H7 (cell line): ENCODE data around the gene ADAM19. TPM values are rescaled to one million over a fixed set of nuclear protein-coding genes. Genes with fewer than 3 reads are reported as not detected.

Experiments used
- DNase-seq: peaks from one replicate; pipeline ENCODE4 v3.0.0; 2012
- H3K27me3 ChIP-seq: 2 replicates; pipeline ENCODE4 v1.6.0; 2011; ENCODE audit warnings: mild to moderate bottlenecking, low read length; ENCODE audit not compliant: control insufficient read depth, insufficient read depth
- H3K36me3 ChIP-seq: replicated peaks from 2 replicates; pipeline ENCODE4 v1.5.1; 2011; ENCODE audit warnings: low read length; ENCODE audit not compliant: control insufficient read depth, insufficient read depth
- H3K4me3 ChIP-seq: 2 replicates; pipeline ENCODE4 v1.5.1; 2011; ENCODE audit warnings: low read depth, mild to moderate bottlenecking, control low read depth, low read length, moderate library complexity; ENCODE audit not compliant: insufficient read depth
- total RNA-seq: library from RNA; depleted of rRNA; stranded (reverse); fragments of >200 nt; shearing (Covaris generic); gene quantifications from 2 replicates; pipeline ENCODE4 v1.2.3, GENCODE V29; 2014

The ADAM19 gene
- total RNA-seq, 1 experiment from 2014 or later, result 53.1 TPM

- H3K36me3 ChIP-seq, result no peaks in the 10 kb centered on the region
- peaks cover 31% of the 10 kb centered on the region for H3K27me3 ChIP-seq
- H3K4me3 ChIP-seq, result peak within 1 kb of the TSS; percentile 72
- peak; percentile 75 for DNase-seq
Observed at GRCh38 chr5:157459715-157460599, 115.6 kb downstream of the ADAM19 start, which contains the start of gene NIPAL4. TSS of gene NIPAL4 (plus strand) at chr5:157460213. CDS start at chr5:157460321, 108 bp downstream.

- Histone ChIP-seq H3K4me3 (no peak overlapping the region), H3K36me3 (no peaks in the 10 kb centered on the region), H3K27me3 (peaks cover 31% of the 10 kb centered on the region)
- peak; percentile 58 for DNase-seq
Observed at GRCh38 chr5:157458835-157459234, 116.7 kb downstream of the ADAM19 start.

DNA sequence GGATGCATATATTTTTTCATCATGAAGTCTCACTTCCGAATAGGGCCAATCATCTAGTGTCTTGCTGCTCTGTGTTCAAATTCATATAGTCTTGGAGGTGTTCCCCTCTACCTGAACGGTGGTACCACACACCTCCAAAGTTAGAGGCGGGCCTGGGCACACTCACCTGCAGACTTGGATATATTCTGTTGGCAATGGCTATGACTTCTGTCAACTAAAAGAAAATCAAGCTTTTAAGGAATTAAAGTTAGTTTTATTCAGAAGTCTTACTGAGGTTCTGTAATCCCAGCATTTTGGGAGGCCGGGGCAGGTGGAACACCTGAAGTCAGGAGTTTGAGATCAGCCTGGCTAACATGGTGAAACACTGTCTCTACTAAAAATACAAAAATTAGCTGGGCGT, 118.2 kb downstream of the ADAM19 start:
- DNase-seq, result no peak
- no peak overlapping the region for H3K4me3 ChIP-seq
- H3K36me3 ChIP-seq, result no peaks in the 10 kb centered on the region
- peaks cover 31% of the 10 kb centered on the region for H3K27me3 ChIP-seq

GRCh38 chr5:157456301-157456700, 119.3 kb downstream of the ADAM19 start:
- H3K27me3 ChIP-seq, result peaks cover 24% of the 10 kb centered on the region
- DNase-seq, result no peak
- H3K36me3 ChIP-seq, result no peaks in the 10 kb centered on the region
- H3K4me3 ChIP-seq, result no peak overlapping the region

GRCh38 chr5:157455057-157455456, 120.5 kb downstream of the ADAM19 start:
- no peak overlapping the region for H3K4me3 ChIP-seq
- H3K36me3 ChIP-seq, result no peaks in the 10 kb centered on the region
- DNase-seq, result no peak
- H3K27me3 ChIP-seq, result peaks cover 11% of the 10 kb centered on the region

DNA sequence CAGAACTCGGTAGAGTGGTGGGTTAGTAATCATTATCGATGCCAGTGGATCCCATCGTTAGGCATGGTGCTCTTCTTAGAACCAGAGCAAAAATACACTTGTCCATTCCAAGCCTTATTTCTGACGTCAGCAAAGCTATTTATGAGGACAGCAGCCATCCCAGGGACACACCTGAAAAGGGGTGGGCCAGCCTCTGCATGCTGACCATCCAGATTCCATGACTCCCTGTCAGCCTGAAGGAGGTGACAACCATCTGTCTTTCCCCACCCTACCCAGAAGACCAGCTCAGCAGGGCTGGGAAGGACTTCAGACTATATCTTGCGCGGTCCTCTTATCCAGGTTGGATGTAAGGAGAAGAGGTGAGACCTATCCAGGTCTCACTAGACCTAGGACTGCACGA, 121.3 kb downstream of the ADAM19 start:
- no peaks in the 10 kb centered on the region for H3K36me3 ChIP-seq
- no peak for DNase-seq
- peaks cover 4% of the 10 kb centered on the region; the same call in 1 of the 2 replicates for H3K27me3 ChIP-seq
- no peak overlapping the region for H3K4me3 ChIP-seq

DNA sequence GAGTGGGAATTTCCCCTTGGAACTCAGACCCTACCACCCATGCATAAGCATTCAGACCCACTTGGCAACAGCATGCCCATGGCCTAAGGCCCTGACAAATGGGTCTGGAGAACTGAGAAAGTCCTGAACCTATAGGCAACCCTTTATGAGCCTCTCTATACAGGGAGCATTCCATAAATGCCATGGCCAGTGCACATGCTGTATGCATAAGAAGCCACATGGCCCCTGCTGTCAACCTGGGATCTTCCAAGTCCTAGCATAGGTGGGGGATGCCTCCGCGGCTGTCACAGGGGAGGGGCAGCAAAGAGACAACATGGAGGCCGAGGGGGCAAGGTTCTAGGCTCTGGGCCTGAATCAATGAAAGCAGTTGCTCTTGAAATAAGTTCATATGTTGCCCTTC, 123.8 kb downstream of the ADAM19 start:
- no peak for DNase-seq
- Histone ChIP-seq H3K27me3 (no peaks in the 10 kb centered on the region), H3K4me3 (no peak overlapping the region), H3K36me3 (no peaks in the 10 kb centered on the region)

DNA sequence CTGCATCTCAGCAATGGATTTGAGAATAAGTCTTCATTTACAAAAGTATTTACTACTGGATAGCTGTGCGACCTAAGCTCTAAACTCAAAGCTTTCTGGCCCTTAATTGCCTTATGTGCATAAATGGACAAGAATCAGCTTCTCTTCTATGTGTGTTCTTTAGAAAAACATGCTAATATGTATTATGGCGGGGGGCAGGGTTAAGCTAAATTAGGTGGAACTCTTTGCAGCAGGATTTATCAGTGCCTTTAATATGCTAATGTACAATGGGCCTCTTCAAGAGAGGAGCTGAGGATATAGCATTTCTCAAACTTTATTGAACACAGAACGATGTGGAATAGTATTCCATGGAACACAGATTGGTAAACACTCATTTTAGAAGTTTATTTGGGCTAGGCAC, 125.6 kb downstream of the ADAM19 start:
- Histone ChIP-seq H3K27me3 (no peaks in the 10 kb centered on the region), H3K4me3 (no peak overlapping the region)
- no peak for DNase-seq

GRCh38 chr5:157449011-157449723, 126.4 kb downstream of the ADAM19 start:
- Histone ChIP-seq H3K4me3 (no peak overlapping the region), H3K36me3 (no peaks in the 10 kb centered on the region), H3K27me3 (no peaks in the 10 kb centered on the region)
- no peak for DNase-seq

More for the DNA sequence above, 125.6 kb downstream of the ADAM19 start:
- H3K36me3 ChIP-seq, result no peaks in the 10 kb centered on the region

DNA sequence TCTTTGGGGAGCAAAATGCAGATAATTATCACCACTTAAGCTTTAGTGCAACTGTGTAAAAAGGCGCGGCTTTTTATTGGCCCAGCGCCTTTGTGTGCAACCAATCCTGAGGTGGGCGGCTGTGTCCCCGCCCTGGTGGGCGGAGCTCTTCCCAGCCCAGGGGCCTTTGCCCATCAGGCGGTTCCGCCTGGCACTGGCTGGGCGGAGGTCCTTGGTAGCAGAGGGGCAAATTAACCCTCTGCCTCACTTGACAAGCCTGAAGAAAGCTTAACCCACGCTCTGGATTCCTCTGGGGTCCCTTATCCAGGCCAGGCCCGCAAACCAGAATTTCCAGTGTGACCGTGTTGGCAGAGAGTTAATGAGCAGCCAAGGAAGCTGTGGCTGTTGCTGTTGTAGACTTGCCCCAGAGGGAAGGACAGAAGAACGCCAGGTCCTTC, 128.4 kb downstream of the ADAM19 start:
- H3K36me3 ChIP-seq, result no peaks in the 10 kb centered on the region
- H3K4me3 ChIP-seq, result no peak overlapping the region
- no peaks in the 10 kb centered on the region for H3K27me3 ChIP-seq
- DNase-seq, result peak; percentile 67

- H3K36me3 ChIP-seq, result no peaks in the 10 kb centered on the region
- DNase-seq, result no peak
- H3K27me3 ChIP-seq, result no peaks in the 10 kb centered on the region
- no peak overlapping the region for H3K4me3 ChIP-seq
Observed at GRCh38 chr5:157446412-157446935, 129.1 kb downstream of the ADAM19 start.

DNA sequence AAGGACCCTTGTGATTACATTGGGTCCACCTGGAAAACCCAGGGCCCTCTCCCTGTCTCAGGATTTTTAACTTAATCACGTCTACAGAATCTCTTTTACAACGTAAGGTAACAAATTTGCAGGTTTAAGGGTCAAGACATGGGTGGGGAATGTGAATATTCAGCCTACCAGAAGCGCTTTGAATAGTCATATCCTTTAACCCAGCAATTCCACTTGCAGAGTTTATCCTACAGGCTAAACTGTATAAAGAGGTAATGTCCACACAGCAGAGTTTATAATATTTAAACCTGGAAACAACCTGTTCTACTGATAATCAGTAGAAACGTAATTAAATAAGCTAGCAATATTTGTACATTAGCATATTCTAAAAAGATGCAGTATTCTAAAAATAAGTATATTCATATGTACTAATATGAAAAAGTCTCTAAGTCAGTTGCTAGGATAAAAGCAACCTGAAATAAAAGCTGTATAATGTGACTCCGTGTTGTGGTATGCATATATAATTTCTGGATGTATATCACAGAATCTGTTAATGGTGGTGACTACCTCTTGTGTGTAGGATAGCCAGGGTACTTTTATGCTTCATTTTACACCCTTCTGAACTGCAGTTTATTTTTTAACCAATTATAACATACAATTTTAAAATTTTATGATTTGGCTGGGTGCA, 129.7 kb downstream of the ADAM19 start:
- no peaks in the 10 kb centered on the region for H3K36me3 ChIP-seq
- no peak overlapping the region for H3K4me3 ChIP-seq
- no peaks in the 10 kb centered on the region for H3K27me3 ChIP-seq
- no peak for DNase-seq

GRCh38 chr5:157444224-157444623, 131.4 kb downstream of the ADAM19 start:
- Histone ChIP-seq H3K27me3 (no peaks in the 10 kb centered on the region), H3K36me3 (no peaks in the 10 kb centered on the region), H3K4me3 (no peak overlapping the region)
- DNase-seq, result peak; percentile 21

DNA sequence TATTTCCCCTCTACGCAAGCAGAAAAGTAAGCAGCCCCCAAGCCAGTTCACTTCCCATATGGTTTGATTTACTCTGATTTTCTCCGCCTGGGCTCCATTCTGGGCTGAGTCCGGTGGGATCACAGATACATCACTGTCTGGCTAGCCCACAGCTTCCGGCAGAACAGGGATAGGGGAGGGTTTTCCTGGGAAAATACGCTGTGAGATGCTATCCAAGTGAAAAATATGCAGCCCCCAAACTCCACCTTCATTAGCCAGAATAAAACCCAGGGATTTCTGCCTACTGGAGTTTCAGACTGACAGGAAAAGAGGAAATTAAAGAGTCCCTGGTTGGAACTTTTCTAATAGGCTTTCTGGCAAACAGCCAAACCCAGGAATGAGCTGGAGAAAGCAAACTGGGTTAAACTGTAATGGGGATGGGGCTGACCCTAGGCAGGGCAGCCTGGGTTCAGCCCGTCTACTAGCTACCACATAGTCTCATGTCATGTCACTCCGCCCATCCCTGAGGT, 132.5 kb downstream of the ADAM19 start:
- no peaks in the 10 kb centered on the region for H3K36me3 ChIP-seq
- DNase-seq, result no peak
- no peaks in the 10 kb centered on the region for H3K27me3 ChIP-seq
- no peak overlapping the region for H3K4me3 ChIP-seq
